Ishikawa (cell line): ENCODE data around the gene CHD5.

Source experiments
- EGR1 ChIP-seq: IDR thresholded peaks from 2 replicates; pipeline ENCODE4 v1.6.1; 2012
- FOXM1 ChIP-seq: IDR thresholded peaks from 2 replicates; pipeline ENCODE4 v1.6.1; 2012; ENCODE audit warnings: low read depth, borderline replicate concordance
- REST ChIP-seq: IDR thresholded peaks from 2 replicates; pipeline ENCODE4 v1.6.1; 2012; ENCODE audit warnings: low read depth, mild to moderate bottlenecking
- YY1 ChIP-seq: IDR thresholded peaks from 2 replicates; pipeline ENCODE4 v1.6.1; 2012; ENCODE audit warnings: low read depth

GRCh38 chr1:6070450-6070974 is 109.6 kb downstream of the CHD5 start:
- TF ChIP-seq FOXM1 (no peak), YY1 (no peak), REST (no peak), EGR1 (no peak)
